ENCODE results near the gene PFKFB2. TPM values are rescaled to one million over a fixed set of nuclear protein-coding genes. Genes with fewer than 3 reads are reported as not detected.

Gene PFKFB2
- total RNA-seq, 1 donor from 2014 or later: 7.2 TPM

DNA sequence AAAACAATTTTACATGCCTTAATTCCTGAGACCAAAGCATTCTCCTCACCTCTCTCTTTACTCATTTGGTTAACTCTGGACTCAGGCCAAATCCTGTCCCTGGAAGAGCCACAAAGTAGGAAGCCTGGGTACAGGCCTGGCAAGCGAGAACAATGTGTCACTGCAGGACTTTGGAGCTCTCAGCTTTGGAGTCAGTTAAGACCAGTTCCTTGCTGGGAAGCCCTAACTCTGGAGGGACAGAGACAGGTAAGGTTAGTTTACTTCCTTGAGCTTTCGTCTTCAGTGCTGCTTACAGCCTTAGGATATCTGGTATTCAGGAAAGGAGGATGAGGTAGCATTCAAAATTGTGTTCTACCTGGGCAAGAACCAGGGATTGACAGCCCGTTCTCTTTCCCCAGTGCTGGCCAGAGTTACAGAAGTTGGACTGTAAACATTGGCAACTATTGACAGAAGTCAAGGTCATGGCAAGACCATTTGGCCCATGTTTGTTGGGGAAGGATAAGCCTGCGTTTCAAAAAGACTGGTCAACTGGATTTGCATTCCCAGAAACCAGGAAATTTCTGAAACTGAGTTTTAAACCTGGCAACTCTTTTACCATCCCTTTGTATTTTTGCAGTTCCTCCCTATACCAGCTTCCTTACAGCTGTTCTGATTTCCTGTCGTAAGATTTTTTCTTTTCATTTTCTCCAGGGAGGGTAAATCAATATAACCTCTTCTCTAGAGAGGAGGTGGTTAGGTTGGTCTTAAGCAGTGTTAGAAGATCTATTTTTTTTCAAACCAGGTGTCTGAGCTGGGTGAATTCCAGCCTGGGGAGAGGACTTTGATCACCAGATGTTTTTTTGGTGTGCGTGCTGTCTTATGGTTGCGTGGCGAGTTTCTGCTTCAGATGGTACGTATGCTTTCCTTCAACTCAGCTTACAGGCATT lies 35.9 kb downstream of the PFKFB2 start, which contains the start of gene C4BPB:
C4BPB (plus strand) TSS at position 160 of the 926 bp plus-strand sequence; CDS start at position 832, 672 bp downstream.
- no peak for DNase-seq (ENCODE audit: low spot score)

DNA sequence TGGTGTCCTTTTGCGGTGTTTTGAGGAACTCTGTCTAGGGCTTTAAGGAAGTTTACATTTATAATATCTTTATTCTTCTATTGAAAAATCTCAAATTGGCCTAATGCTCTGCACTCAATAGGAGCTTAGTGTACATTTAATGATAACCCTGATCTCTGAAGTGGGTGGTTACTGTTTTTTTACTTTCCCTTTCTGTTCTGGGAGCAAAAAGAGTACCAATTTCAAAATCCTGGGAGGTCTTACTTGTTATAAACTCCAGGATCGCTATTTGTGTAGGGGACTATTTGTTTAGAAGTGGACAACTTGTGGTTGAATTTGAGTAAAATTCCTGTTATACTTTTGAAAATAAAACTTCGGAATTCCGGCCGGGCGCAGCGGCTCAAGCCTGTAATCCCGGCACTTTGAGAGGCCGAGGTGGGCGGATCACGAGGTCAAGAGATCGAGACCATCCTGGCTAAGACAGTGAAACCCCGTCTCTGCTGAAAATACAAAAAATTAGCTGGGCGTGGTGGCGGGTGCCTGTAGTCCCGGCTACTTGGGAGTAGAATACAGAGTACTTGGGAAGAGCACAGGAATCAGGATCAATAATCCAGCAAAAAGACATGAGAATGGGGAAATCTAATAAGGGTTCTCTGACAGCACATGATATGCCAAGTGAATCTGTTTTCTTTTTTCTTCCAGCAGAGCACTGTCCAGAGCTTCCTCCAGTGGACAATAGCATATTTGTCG lies 36.7 kb downstream of the PFKFB2 start:
- no peak for DNase-seq (ENCODE audit: low spot score)

DNA sequence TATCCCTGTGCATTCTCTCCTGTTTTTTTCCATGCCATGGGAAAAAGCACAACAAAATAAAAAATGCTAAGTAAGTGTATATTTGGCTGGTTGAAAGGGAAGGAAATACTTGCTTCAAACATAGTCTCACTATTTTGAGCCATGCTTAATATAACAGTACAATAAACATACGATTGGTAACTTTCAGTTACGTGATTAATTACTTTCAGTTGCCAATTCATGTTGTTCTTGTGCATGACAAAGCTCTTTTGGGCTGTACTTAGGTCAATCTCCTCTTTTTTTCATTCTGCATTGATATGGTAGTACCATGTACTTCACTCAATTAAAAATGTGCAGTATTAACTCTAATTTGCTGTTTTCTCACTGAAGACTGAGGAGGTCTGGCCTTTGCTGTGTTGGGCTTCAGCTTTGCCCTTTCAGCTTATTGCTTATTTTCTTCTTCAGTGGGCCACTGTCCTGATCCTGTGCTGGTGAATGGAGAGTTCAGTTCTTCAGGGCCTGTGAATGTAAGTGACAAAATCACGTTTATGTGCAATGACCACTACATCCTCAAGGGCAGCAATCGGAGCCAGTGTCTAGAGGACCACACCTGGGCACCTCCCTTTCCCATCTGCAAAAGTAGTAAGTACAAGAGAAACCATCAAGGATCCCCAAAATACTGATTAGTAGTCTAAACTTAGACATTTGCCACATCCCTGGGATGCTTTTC lies 38.3 kb downstream of the PFKFB2 start:
- no peak for DNase-seq (ENCODE audit: low spot score)

DNA sequence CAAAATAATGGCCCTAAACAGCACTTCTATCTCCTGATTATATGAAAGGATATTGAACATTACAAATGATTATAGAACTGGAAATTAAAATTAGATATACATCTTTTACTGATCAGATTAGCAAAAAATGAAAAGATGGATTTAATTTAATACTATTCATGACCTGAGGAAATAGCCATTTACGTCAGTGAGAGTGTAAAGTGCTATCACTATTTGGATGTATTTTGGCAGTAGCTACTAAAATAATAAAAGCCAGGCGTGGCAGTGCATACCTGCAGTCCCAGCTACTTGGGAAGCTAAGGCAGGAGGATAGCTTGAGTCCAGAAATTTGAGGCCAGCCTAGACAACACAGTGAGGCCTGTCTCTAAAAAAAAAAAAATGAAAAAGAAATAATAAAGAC lies 40.9 kb downstream of the PFKFB2 start:
- DNase-seq (ENCODE audit: low spot score): no peak

DNA sequence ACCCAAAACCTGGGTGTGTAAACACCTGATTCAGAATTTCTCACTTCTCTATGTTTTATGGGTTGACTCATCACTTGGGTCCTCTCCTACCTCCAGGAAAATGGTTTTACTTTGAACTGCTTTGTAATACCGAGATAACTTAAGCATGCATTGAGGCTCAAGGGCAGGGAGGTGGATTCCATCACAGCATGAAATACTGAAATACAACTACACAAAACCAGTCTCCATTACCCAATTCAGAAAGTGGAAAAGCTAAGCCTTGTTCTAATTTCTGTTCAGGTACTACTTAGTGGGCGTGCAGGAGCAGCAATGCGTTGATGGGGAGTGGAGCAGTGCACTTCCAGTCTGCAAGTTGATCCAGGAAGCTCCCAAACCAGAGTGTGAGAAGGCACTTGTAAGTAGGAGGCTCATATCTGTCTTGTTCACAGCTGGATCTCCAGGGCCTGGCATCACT lies 44.8 kb downstream of the PFKFB2 start:
- no peak for DNase-seq (ENCODE audit: low spot score)

DNA sequence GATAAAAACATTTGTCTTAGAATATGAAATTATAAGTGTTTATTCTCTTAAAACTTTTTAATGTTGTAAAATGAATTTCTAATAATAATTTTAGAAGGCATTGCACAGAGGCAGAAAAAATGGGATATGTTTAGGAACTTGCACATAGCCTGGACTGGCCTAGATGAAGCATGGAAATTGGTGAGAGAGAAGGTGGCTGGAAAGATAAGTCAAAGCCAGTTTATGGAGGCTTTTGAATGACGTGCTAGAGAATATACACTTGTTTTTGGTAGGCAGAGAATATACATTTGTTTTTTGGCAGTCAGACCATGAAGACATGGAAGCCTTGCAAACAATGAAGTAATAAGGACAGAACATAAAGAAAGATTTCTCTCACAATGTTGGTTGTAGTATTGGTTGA lies 48.6 kb downstream of the PFKFB2 start:
- no peak for DNase-seq (ENCODE audit: low spot score)

DNA sequence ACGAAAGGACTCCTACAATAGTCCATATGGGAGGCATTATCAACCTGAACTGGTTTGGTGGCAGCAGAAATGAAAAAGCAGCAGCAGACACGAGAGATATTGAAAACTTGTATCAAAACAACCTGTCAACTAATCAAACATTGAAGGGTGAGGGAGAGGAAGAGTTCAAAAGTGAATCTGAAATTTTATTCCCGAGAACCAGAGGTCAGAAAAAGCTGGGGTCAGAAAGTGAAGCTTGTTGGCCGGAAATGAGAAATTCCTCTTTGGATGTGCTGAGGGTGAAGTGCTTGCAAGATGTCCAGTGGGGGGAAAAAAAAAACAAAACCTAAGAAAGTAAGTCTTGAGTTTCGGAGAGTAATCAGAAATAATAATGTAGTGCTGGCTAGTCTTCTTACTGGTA lies 49.1 kb downstream of the PFKFB2 start:
- no peak for DNase-seq (ENCODE audit: low spot score)

- no peak for DNase-seq (ENCODE audit: low spot score)
These were observed 49.6 kb downstream of the PFKFB2 start for GRCh38 chr1:207102659-207103058.

GRCh38 chr1:207103892-207104373 lies 50.9 kb downstream of the PFKFB2 start, which contains the start of gene C4BPA:
Gene C4BPA (plus strand): TSS chr1:207104233. CDS start chr1:207113026, 8,793 bp downstream.
- no peak for DNase-seq (ENCODE audit: low spot score)

DNA sequence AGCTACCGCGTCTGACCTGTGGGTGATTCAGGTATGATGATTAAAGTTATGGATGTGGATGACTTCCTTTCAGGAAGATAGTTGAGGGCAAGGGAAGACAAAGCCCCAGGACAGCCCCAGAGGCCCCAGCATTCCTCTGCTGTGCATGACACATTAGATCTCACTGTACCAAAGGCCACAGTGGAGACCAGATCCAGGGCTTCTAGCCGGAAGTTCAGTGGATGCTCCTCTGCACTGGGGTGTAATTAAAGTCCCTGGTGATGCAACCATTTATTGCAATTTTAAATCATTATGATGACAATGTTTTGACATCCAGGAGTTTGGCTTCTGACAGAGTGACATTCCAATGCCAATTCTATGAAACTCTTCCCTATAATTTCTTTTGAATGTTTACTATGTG lies 55.9 kb downstream of the PFKFB2 start:
- no peak for DNase-seq (ENCODE audit: low spot score)

DNA sequence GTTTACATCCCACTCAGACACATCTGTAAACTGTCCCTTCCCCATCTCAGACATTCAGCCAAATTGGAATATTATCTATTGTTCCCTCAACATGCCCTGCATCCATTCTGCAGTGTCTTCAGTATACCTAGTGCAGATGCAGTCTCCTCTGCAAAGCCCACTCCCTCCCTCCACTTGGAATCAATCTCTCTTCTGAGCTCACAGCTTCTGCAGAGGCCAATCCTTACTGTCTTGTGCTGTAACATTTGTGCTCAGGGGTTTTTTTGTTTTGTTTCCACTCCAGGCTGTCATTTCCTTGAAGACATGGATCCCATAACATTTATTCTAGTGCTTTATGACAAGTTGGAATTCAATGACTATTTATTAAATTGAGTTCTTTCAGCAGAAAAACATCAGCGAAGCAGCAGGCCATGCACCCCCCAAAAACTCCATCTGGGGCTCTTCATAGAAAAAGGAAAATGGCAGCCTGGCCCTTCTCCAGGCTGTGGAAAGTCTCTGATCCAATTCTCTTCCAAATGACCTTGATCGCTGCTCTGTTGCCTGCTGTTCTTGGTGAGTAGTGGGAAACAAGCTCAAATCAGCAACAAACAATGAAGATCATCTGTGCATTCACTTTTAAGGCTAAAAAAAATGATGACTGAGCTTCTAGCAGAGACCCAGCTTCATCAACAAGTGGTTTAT lies 59.7 kb downstream of the PFKFB2 start:
- DNase-seq (ENCODE audit: low spot score): no peak

DNA sequence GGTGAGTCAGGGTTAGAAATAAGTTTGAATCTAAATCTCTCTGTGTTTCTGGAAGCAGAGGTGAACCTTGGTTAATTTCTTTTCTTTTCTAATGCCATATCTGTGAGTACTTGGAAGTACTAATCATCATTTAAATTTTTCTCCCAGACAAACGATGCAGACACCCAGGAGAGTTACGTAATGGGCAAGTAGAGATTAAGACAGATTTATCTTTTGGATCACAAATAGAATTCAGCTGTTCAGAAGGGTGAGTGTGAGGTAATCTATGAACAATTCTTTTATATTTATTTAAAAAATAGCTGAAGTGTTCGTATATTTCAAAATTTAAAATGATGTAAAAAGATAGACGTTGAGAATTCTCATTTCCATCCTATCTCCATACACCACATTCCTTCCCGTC lies 62.2 kb downstream of the PFKFB2 start:
- DNase-seq (ENCODE audit: low spot score): no peak

- DNase-seq (ENCODE audit: low spot score): no peak
These were observed 71.3 kb downstream of the PFKFB2 start for GRCh38 chr1:207124389-207124788.

- DNase-seq (ENCODE audit: low spot score): no peak
These were observed 75.4 kb downstream of the PFKFB2 start for GRCh38 chr1:207128336-207128921.

DNA sequence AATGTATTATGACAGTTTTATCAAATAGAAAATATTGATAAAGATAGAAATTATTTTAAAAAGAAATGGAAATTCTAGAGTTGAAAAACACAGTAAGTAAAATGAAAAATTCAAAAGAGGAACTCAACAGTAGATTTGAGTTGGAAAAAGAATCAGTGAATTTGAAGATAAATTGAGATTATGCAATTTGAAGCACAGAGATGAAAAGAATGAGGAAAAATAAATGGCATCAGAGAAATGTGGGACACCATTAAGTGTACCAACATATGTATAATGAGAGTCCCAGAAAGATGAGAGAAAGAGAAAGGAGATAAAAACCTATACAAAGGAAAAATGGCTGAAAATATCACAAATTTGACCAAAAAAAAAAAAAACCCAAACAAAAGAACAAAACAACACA lies 76.0 kb downstream of the PFKFB2 start:
- no peak for DNase-seq (ENCODE audit: low spot score)

Other genes with a start within 250 kb of the PFKFB2 start
- gene IL20, start 187.7 kb upstream of the PFKFB2 start, total RNA-seq (ENCODE audit: insufficient read depth, low replicate concordance): 2.2 TPM
- not detected for gene IL24, start 155.8 kb upstream of the PFKFB2 start, total RNA-seq (ENCODE audit: insufficient read depth, low replicate concordance)
- gene FCMR, start 131.3 kb upstream of the PFKFB2 start, total RNA-seq (ENCODE audit: insufficient read depth, low replicate concordance): not detected
- 5.8 TPM for gene PIGR, start 106.8 kb upstream of the PFKFB2 start, total RNA-seq (ENCODE audit: insufficient read depth, low replicate concordance)
- 2.2 TPM for gene FCAMR, start 82.8 kb upstream of the PFKFB2 start, total RNA-seq (ENCODE audit: insufficient read depth, low replicate concordance)
- 2.2 TPM for gene C1orf116, start 20.5 kb upstream of the PFKFB2 start, total RNA-seq (ENCODE audit: insufficient read depth, low replicate concordance)
- gene YOD1, start 2.1 kb upstream of the PFKFB2 start, total RNA-seq (ENCODE audit: insufficient read depth, low replicate concordance): 24.6 TPM
- gene C4BPB, start 35.6 kb downstream of the PFKFB2 start, total RNA-seq (ENCODE audit: insufficient read depth, low replicate concordance): 2.9 TPM
- gene C4BPA, start 51.0 kb downstream of the PFKFB2 start, total RNA-seq (ENCODE audit: insufficient read depth, low replicate concordance): 3.6 TPM